HG02840 (cell line): ENCODE data around the gene LBX2.

ENCODE experiments used
- ATAC-seq: cut with Tn5 transposase; IDR thresholded peaks from one replicate; pipeline ENCODE4 v1.9.1; 2021; ENCODE audit warnings: mild to moderate bottlenecking, moderate library complexity, moderate number of reproducible peaks; ENCODE audit not compliant: unreplicated experiment, low FRiP score

Gene LBX2

GRCh38 chr2:74505448-74506246 is 6.2 kb upstream of the LBX2 start:
- no peak for ATAC-seq

GRCh38 chr2:74504591-74504990 is 5.2 kb upstream of the LBX2 start:
- ATAC-seq = no peak

GRCh38 chr2:74503506-74504475 is 4.4 kb upstream of the LBX2 start:
- ATAC-seq = no peak

- no peak for ATAC-seq
Measured at GRCh38 chr2:74502720-74503505, 3.5 kb upstream of the LBX2 start.

GRCh38 chr2:74502147-74502719 is 2.8 kb upstream of the LBX2 start:
- no peak for ATAC-seq

GRCh38 chr2:74501335-74502071 is 2.1 kb upstream of the LBX2 start:
- ATAC-seq = no peak

GRCh38 chr2:74500578-74500946 is 1.2 kb upstream of the LBX2 start:
- ATAC-seq = no peak

- ATAC-seq = no peak
Measured at GRCh38 chr2:74499940-74500577, 656 bp upstream of the LBX2 start.

GRCh38 chr2:74498500-74499266 is 720 bp downstream of the LBX2 start:
- no peak for ATAC-seq

GRCh38 chr2:74497777-74498499 is 1.5 kb downstream of the LBX2 start:
- ATAC-seq = no peak

- ATAC-seq = no peak
Measured at GRCh38 chr2:74496997-74497776, 2.2 kb downstream of the LBX2 start.

- ATAC-seq = no peak
Measured at GRCh38 chr2:74495440-74495839, 4.0 kb downstream of the LBX2 start.

GRCh38 chr2:74493546-74493945 is 5.9 kb downstream of the LBX2 start:
- no peak for ATAC-seq

GRCh38 chr2:74491648-74492544 is 7.5 kb downstream of the LBX2 start:
- no peak for ATAC-seq

- no peak for ATAC-seq
Measured at GRCh38 chr2:74489906-74490305, 9.5 kb downstream of the LBX2 start.
